Kidney (tissue), 14 donors: ENCODE data around the gene CHPF. TPM values are rescaled to one million over a fixed set of nuclear protein-coding genes. Genes with fewer than 3 reads are reported as not detected.

Experiments used
- DNase-seq, 5 donors: peaks; one replicate each; pipeline ENCODE4 v3.0.0-alpha.2; 2013 to 2020
- FAIRE-seq: peaks from 2 replicates; lab custom pipeline; 2012; peaks lifted over from hg19 to GRCh38; lab: Jason Lieb, UNC
- H3K27ac ChIP-seq, 2 donors: one replicate each; pipeline ENCODE4 v1.7.0; 2013; ENCODE audit warnings: low read depth in 2 of 2, low read length in 2 of 2, inconsistent platforms in 1 of 2
- H3K27me3 ChIP-seq: one replicate; pipeline ENCODE4 v1.7.1; 2013; ENCODE audit warnings: low read length, inconsistent platforms; ENCODE audit not compliant: control insufficient read depth, insufficient read depth
- H3K36me3 ChIP-seq, 3 donors: one replicate each; pipeline versions ENCODE4 v1.7.0 to v1.7.1; 2013; ENCODE audit warnings: low read length in 3 of 3, control low read depth in 1 of 3, inconsistent platforms in 1 of 3; ENCODE audit not compliant: insufficient read depth in 3 of 3, control insufficient read depth in 2 of 3
- H3K4me1 ChIP-seq, 3 donors: one replicate each; pipeline versions ENCODE4 v1.7.0 to v1.7.1; 2013; ENCODE audit warnings: low read length in 3 of 3, inconsistent platforms in 1 of 3, low read depth in 1 of 3; ENCODE audit not compliant: control insufficient read depth in 2 of 3, insufficient read depth in 2 of 3
- H3K4me3 ChIP-seq, 3 donors: one replicate each; pipeline versions ENCODE4 v1.7.0 to v1.8.1; 2013; ENCODE audit warnings: low read length in 3 of 3, control low read depth in 1 of 3, inconsistent platforms in 1 of 3
- H3K9ac ChIP-seq, 3 donors: one replicate each; pipeline versions ENCODE4 v1.7.0 to v1.7.1; 2013; ENCODE audit warnings: low read length in 3 of 3, control low read depth in 1 of 3, inconsistent platforms in 1 of 3
- H3K9me3 ChIP-seq, 3 donors: one replicate each; pipeline versions ENCODE4 v1.7.0 to v1.7.1; 2013; ENCODE audit warnings: low read length in 3 of 3, control low read depth in 1 of 3, inconsistent platforms in 1 of 3; ENCODE audit not compliant: control insufficient read depth in 2 of 3, insufficient read depth in 1 of 3
- intact Hi-C: fragments of 100-400 bp; cut with DNase I; formaldehyde crosslinking; loops from one replicate; pipeline ENCODE4 v1.11.1; 2022
- polyA plus RNA-seq: library from polyadenylated mRNA; stranded (reverse); fragments of 350-450 nt; fragmentation: Illumina TruSeq; extraction: RNeasy Lipid Tissue Mini Kit (QIAGEN cat#74804); gene quantifications from one replicate; pipeline ENCODE4 v1.2.3, GENCODE V29; 2014; ENCODE audit warnings: low read depth, low replicate concordance; ENCODE audit not compliant: insufficient read depth
- total RNA-seq: library from RNA; stranded (reverse); fragmentation: NEBNext Ultra II Directional; extraction: Animal tissue kit (Norgen Biotek cat#: 25700); gene quantifications from one replicate; pipeline ENCODE4 v1.2.1, GENCODE V29; 2021
- TF ChIP-seq, protein P1 (sequence below): IDR thresholded peaks from 3 replicates; pipeline ENCODE4 v1.5.1; 2012; ENCODE audit warnings: mild to moderate bottlenecking, moderate library complexity, borderline replicate concordance; ENCODE audit not compliant: insufficient read depth; ENCODE audit errors: extremely low read depth
- donor health status: control.
- donor health status: control.
- donor health status: control.
- donor health status: control.
- donor health status: control.
- donor health status: DM: yes; HTN: yes; CAD: no.
- donor health status: Normal renal cell carcinoma (clear cell type).

CHPF gene
- total and polyA plus RNA-seq, 2 donors from 2014 or later = 57.3 to 59.5 TPM

DNA sequence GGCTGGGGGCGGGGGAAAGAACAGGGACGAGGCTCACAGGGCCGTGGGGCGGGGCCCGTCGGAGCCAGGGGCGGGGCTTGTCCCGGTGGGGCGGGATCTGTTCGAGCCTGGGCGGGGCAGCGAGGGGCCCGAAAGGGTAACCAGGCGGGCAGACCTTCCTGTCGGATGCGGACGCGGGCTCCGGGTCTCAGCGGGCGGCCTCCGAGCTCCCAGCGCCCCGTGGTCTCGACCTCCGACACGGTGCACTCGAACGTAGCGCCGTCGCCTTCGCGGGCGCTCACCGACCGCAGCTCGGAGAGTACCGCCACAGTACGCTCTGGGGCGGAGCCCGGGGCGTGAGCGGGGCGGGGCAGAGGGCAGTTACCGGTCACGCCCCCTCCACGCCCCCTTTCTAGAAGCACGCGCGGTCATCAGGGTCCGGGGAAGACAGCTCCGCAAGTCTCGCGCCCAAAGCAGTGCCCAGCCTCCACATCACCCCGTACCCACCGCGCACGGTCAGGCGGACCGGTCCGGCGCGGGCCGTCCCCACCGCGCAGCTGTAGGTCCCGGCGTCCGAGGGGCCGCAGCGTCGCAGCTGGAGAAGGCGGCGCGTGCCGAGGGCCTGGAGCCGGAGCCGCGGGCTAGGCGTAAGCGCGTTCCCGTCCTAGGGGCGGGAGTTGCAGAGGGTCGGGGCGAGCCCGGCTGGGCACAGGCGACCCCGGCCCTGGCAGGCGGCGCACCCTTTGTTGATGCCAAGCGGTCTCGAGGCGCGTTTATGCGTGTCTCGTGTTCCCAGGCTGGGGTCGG is 9.0 kb upstream of the CHPF start:
- Histone ChIP-seq H3K27ac (no peak overlapping the region), H3K4me3 (peak overlapping the region; percentile 57 to 60 (median 58)), H3K27me3 (no peaks in the 10 kb centered on the region), H3K36me3 (no peaks in the 10 kb centered on the region), H3K9me3 (no peaks in the 10 kb centered on the region), H3K4me1 (peaks cover 0 to 12% (median 0%) of the 10 kb centered on the region in 3 donors), H3K9ac (peak overlapping the region in 1 of 3 donors; percentile 43)
- DNase-seq (peak; percentile 93 to 97 (median 94)), FAIRE-seq (no peak)
- TF ChIP-seq, protein P1, sequence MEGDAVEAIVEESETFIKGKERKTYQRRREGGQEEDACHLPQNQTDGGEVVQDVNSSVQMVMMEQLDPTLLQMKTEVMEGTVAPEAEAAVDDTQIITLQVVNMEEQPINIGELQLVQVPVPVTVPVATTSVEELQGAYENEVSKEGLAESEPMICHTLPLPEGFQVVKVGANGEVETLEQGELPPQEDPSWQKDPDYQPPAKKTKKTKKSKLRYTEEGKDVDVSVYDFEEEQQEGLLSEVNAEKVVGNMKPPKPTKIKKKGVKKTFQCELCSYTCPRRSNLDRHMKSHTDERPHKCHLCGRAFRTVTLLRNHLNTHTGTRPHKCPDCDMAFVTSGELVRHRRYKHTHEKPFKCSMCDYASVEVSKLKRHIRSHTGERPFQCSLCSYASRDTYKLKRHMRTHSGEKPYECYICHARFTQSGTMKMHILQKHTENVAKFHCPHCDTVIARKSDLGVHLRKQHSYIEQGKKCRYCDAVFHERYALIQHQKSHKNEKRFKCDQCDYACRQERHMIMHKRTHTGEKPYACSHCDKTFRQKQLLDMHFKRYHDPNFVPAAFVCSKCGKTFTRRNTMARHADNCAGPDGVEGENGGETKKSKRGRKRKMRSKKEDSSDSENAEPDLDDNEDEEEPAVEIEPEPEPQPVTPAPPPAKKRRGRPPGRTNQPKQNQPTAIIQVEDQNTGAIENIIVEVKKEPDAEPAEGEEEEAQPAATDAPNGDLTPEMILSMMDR = no peak
- intact Hi-C loops = no loop called here

DNA sequence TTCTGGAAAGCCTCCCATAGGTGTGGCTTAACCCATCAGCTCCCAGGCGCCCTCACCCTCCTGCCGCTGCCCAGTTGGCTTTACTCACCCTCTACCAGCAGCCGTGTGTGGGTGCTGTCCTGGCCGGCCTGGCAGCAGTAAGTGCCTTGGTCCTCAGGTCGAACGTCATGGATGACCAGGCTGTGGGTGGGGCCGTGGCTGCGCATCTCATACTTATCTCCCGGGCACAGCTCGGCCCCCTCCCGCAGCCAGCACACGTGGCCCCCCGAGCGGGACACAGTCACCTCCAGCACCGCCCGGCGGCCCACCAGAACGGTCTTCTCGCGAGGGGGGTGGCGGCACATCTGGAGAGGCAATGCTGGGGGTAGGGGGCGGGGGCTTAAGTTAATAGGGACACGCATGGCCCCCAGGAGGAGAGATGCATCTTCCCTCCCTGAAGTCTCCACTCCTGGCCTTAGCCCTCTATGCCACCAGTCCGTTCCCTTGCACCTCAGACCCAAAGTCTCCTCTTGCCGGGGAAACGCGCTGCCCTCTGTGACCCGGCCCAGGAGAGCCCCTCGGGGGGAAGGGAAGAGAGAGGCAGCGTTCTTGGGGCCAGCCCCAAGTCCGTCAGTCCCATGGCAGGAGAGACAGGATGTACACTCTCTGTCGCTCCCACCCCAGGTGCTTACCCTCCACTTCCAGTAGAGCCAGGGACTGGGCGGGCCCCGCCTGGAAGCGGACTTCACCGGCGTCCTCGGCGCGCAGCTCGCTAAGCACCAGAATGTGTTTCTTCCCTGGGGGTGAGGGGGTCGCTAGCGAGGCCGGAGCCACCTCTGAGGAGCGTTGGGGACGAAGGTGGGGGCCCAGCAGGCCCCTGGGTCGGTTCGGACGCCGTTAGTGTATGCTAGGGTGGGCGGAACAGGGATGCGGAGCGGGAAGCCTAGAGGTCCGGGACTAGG is 8.1 kb upstream of the CHPF start:
- DNase-seq = peak in 3 of 5 donors; percentile 31 to 83 (median 79)

DNA sequence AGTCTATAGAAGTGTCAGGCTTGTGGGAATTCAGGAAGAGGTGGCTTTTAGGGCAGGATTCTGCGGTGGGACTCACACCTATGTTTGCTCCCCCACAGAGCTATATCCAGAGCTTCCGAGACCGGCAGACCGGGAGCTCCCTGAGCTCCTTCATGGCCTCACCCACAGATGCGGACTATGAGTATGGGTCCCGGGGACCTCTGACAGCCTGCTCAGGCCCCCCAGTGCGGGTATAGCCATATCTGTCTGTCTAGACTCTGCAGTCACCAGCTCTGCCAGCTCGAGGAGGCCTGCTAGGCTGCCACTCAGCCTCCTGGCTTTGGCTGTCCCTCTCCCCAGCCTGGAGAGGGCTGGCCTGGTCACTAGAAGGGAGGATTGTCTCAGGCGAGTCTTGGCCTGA is 6.0 kb upstream of the CHPF start:
- Histone ChIP-seq H3K27ac (no peak overlapping the region), H3K36me3 (no peaks in the 10 kb centered on the region), H3K27me3 (no peaks in the 10 kb centered on the region), H3K9ac (no peak overlapping the region), H3K4me1 (peaks cover 0 to 13% (median 0%) of the 10 kb centered on the region in 3 donors), H3K9me3 (no peaks in the 10 kb centered on the region), H3K4me3 (no peak overlapping the region)
- DNase-seq (no peak), FAIRE-seq (no peak)
- intact Hi-C loops = no loop called here
- TF ChIP-seq, protein P1 = no peak

More for the DNA sequence above, 8.1 kb upstream of the CHPF start:
- H3K4me3 ChIP-seq = peak overlapping the region in 2 of 3 donors; percentile 38 to 57
- TF ChIP-seq, protein P1 = no peak
- H3K4me1 ChIP-seq = peaks cover 0 to 12% (median 0%) of the 10 kb centered on the region in 3 donors
- intact Hi-C loops = no loop called here
- H3K9ac ChIP-seq = no peak overlapping the region
- no peak for FAIRE-seq
- H3K27me3 ChIP-seq = no peaks in the 10 kb centered on the region
- no peaks in the 10 kb centered on the region for H3K9me3 ChIP-seq
- no peak overlapping the region for H3K27ac ChIP-seq
- no peaks in the 10 kb centered on the region for H3K36me3 ChIP-seq
